ENCODE results near the gene RSPH4A.

The RSPH4A gene

GRCh38 chr6:116615937-116616736 lies at the start of gene RSPH4A:
RSPH4A (plus strand) TSS chr6:116616479; CDS start chr6:116616624, 145 bp downstream.
- Histone ChIP-seq H3K27me3 (ENCODE audit: control insufficient read depth, insufficient read depth, low read length) (peaks cover 20% of the 10 kb centered on the region), H3K27ac (ENCODE audit: low read depth, low read length) (peak within 1 kb of the TSS; percentile 1; the same call in 1 of the 2 replicates), H3K9ac (ENCODE audit: low read length) (peak within 1 kb of the TSS; percentile 81), H3K4me1 (ENCODE audit: control insufficient read depth, insufficient read depth, low read length) (peaks cover 4% of the 10 kb centered on the region), H3K9me3 (ENCODE audit: control insufficient read depth, insufficient read depth, low read depth, low read length) (no peaks in the 10 kb centered on the region), H3K4me3 (ENCODE audit: low read depth, low read length) (peak within 1 kb of the TSS; percentile 76), H3K36me3 (ENCODE audit: control insufficient read depth, insufficient read depth, low read length) (no peaks in the 10 kb centered on the region)

DNA sequence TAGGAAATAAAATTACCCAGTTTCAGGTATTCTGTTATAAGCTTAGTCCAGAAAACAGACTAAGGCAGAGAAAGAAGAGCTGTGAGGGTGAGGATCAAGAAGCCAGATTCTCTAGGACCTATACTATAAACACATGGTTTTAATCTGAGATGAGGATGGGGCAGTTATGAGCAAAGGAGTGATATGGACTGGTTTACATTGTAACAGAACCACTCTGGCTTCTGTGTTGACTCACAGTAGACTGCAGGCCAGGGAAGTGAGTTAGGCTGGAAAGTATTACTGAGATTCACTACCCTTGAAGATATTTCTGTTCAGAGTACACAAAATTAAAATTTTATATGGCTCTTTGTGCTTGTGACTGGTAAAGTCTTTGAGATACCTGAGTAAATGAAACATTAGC lies 48.2 kb upstream of the RSPH4A start:
- no peak overlapping the region for H3K27ac ChIP-seq (ENCODE audit: low read depth, low read length)
- no peak overlapping the region for H3K9ac ChIP-seq (ENCODE audit: low read length)

GRCh38 chr6:116568821-116569755 lies 47.2 kb upstream of the RSPH4A start:
- H3K9ac ChIP-seq (ENCODE audit: low read length): no peak overlapping the region
- H3K9me3 ChIP-seq (ENCODE audit: control insufficient read depth, insufficient read depth, low read depth, low read length): no peaks in the 10 kb centered on the region
- no peaks in the 10 kb centered on the region; the same call in 1 of the 2 replicates for H3K36me3 ChIP-seq (ENCODE audit: control insufficient read depth, insufficient read depth, low read length)
- no peak overlapping the region for H3K27ac ChIP-seq (ENCODE audit: low read depth, low read length)
- no peaks in the 10 kb centered on the region for H3K27me3 ChIP-seq (ENCODE audit: control insufficient read depth, insufficient read depth, low read length)
- no peak overlapping the region for H3K4me3 ChIP-seq (ENCODE audit: low read depth, low read length)
- H3K4me1 ChIP-seq (ENCODE audit: control insufficient read depth, insufficient read depth, low read length): 0 out of 2 replicates have a peak, but pooled peaks cover 3% of the 10 kb centered on the region

More for the DNA sequence above, 48.2 kb upstream of the RSPH4A start:
- Histone ChIP-seq H3K27me3 (ENCODE audit: control insufficient read depth, insufficient read depth, low read length) (no peaks in the 10 kb centered on the region), H3K4me1 (ENCODE audit: control insufficient read depth, insufficient read depth, low read length) (0 out of 2 replicates have a peak, but pooled peaks cover 3% of the 10 kb centered on the region), H3K4me3 (ENCODE audit: low read depth, low read length) (no peak overlapping the region), H3K9me3 (ENCODE audit: control insufficient read depth, insufficient read depth, low read depth, low read length) (no peaks in the 10 kb centered on the region), H3K36me3 (ENCODE audit: control insufficient read depth, insufficient read depth, low read length) (no peaks in the 10 kb centered on the region)

DNA sequence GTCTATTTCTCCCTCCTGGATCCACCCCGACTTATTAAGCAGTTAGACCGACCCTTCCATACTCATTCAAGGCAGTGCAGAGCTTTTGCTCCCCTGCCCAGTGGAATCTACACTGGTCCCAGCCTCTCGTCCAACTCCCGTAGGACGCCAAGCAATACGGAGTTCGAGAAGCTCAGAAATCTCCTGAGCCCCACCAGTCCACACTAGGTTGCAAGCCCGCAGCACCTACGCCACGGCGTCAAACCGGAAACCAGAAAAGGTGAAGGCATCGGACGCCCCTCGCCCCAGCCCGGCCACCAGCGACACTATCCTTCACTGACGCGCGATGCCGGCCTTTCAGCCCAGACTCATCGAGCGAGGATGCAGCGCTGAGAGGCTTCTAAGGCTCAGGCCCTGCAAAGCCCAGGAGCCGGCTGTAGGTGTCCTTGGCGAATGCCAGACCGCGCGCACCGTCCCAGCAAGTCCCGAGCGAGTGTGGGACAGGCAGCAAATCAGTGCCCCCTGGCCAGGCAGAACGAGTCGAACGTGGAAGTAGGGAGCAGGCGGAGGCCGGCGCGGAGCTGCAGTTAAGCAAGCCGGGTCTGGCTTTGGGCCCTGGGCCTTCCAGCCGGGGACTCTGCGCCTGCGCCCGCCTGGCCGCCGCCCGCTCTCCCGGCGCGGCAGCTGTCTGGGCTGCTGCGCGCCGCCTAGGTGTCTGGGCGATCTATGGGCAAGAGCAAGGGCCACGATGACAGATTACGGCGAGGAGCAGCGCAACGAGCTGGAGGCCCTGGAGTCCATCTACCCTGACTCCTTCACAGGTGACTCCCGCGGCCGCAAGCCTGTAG lies 45.2 kb upstream of the RSPH4A start, which contains the start of gene RWDD1:
Gene RWDD1, plus strand, starts transcription at position 649 of the 827 bp plus-strand sequence. Its CDS starts 79 bp downstream, at position 728.
- Histone ChIP-seq H3K4me1 (ENCODE audit: control insufficient read depth, insufficient read depth, low read length) (0 out of 2 replicates have a peak, but pooled peaks cover 3% of the 10 kb centered on the region), H3K36me3 (ENCODE audit: control insufficient read depth, insufficient read depth, low read length) (peaks cover 3% of the 10 kb centered on the region), H3K9me3 (ENCODE audit: control insufficient read depth, insufficient read depth, low read depth, low read length) (no peaks in the 10 kb centered on the region)

GRCh38 chr6:116571683-116572000 lies 44.6 kb upstream of the RSPH4A start:
- H3K36me3 ChIP-seq (ENCODE audit: control insufficient read depth, insufficient read depth, low read length): peaks cover 5% of the 10 kb centered on the region
- H3K4me1 ChIP-seq (ENCODE audit: control insufficient read depth, insufficient read depth, low read length): 0 out of 2 replicates have a peak, but pooled peaks cover 3% of the 10 kb centered on the region
- H3K4me3 ChIP-seq (ENCODE audit: low read depth, low read length): peak overlapping the region; percentile 81
- H3K27me3 ChIP-seq (ENCODE audit: control insufficient read depth, insufficient read depth, low read length): no peaks in the 10 kb centered on the region
- H3K9ac ChIP-seq (ENCODE audit: low read length): peak overlapping the region; percentile 86
- H3K9me3 ChIP-seq (ENCODE audit: control insufficient read depth, insufficient read depth, low read depth, low read length): no peaks in the 10 kb centered on the region
- H3K27ac ChIP-seq (ENCODE audit: low read depth, low read length): peak overlapping the region; percentile 16; the same call in 1 of the 2 replicates

More for the DNA sequence above, 45.2 kb upstream of the RSPH4A start, which contains the start of gene RWDD1:
- Histone ChIP-seq H3K27ac (ENCODE audit: low read depth, low read length) (peak within 1 kb of the TSS; percentile 51; the same call in 1 of the 2 replicates), H3K9ac (ENCODE audit: low read length) (peak within 1 kb of the TSS; percentile 89), H3K4me3 (ENCODE audit: low read depth, low read length) (peak within 1 kb of the TSS; percentile 81), H3K27me3 (ENCODE audit: control insufficient read depth, insufficient read depth, low read length) (no peaks in the 10 kb centered on the region)

- H3K27me3 ChIP-seq (ENCODE audit: control insufficient read depth, insufficient read depth, low read length): no peaks in the 10 kb centered on the region
- H3K36me3 ChIP-seq (ENCODE audit: control insufficient read depth, insufficient read depth, low read length): peaks cover 8% of the 10 kb centered on the region
- peak overlapping the region; percentile 81 for H3K4me3 ChIP-seq (ENCODE audit: low read depth, low read length)
- 0 out of 2 replicates have a peak, but pooled peaks cover 3% of the 10 kb centered on the region for H3K4me1 ChIP-seq (ENCODE audit: control insufficient read depth, insufficient read depth, low read length)
- peak overlapping the region; percentile 86 for H3K9ac ChIP-seq (ENCODE audit: low read length)
- H3K27ac ChIP-seq (ENCODE audit: low read depth, low read length): peak overlapping the region; percentile 16; the same call in 1 of the 2 replicates
- no peaks in the 10 kb centered on the region for H3K9me3 ChIP-seq (ENCODE audit: control insufficient read depth, insufficient read depth, low read depth, low read length)
These were observed 44.1 kb upstream of the RSPH4A start for GRCh38 chr6:116572162-116572561.

DNA sequence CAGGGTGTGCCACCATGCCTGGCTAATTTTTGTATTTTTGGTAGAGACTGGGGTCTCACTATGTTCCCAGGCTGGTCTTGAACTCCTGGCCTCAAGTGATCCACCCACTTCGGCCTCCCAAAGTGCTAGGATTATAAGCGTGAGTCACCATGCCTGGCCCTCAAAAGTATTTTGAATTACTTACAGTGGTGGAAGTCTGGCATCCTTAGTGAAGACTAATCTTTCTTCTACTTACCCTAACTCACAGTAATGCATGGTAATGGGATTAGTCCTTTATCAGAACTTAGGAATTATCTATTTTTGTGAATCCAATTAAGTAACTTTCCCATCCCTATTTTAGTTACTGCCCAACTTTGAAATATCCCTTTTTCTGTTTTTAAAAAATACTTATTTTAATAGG lies 41.1 kb upstream of the RSPH4A start:
- Histone ChIP-seq H3K27ac (ENCODE audit: low read depth, low read length) (no peak overlapping the region), H3K4me3 (ENCODE audit: low read depth, low read length) (no peak overlapping the region), H3K4me1 (ENCODE audit: control insufficient read depth, insufficient read depth, low read length) (0 out of 2 replicates have a peak, but pooled peaks cover 3% of the 10 kb centered on the region), H3K9me3 (ENCODE audit: control insufficient read depth, insufficient read depth, low read depth, low read length) (no peaks in the 10 kb centered on the region), H3K9ac (ENCODE audit: low read length) (no peak overlapping the region), H3K36me3 (ENCODE audit: control insufficient read depth, insufficient read depth, low read length) (peaks cover 8% of the 10 kb centered on the region), H3K27me3 (ENCODE audit: control insufficient read depth, insufficient read depth, low read length) (no peaks in the 10 kb centered on the region)

- Histone ChIP-seq H3K27ac (ENCODE audit: low read depth, low read length) (no peak overlapping the region), H3K9ac (ENCODE audit: low read length) (no peak overlapping the region), H3K9me3 (ENCODE audit: control insufficient read depth, insufficient read depth, low read depth, low read length) (no peaks in the 10 kb centered on the region), H3K36me3 (ENCODE audit: control insufficient read depth, insufficient read depth, low read length) (peaks cover 14% of the 10 kb centered on the region), H3K27me3 (ENCODE audit: control insufficient read depth, insufficient read depth, low read length) (no peaks in the 10 kb centered on the region), H3K4me3 (ENCODE audit: low read depth, low read length) (no peak overlapping the region), H3K4me1 (ENCODE audit: control insufficient read depth, insufficient read depth, low read length) (0 out of 2 replicates have a peak, but pooled peaks cover 3% of the 10 kb centered on the region)
These were observed 38.8 kb upstream of the RSPH4A start for GRCh38 chr6:116577486-116577885.

DNA sequence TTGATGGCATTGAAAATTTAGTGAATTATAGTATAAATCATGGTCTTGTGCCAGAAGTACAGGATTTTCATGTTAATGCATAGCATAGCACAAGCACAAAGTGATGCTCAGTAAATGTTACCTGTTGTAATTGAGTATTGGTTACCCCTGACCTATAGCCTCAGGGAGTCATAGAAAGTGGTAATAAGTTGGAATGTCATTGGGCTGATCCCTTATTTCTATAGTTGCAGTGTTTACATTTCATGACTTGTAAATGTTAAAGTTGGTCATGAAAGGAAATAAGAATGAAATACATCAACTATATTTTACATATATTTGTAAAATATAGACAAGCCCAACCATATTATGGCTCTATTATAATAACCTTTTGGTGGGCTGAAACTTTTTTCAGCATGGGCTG lies 37.9 kb upstream of the RSPH4A start:
- no peaks in the 10 kb centered on the region for H3K9me3 ChIP-seq (ENCODE audit: control insufficient read depth, insufficient read depth, low read depth, low read length)
- H3K9ac ChIP-seq (ENCODE audit: low read length): no peak overlapping the region
- H3K36me3 ChIP-seq (ENCODE audit: control insufficient read depth, insufficient read depth, low read length): peaks cover 20% of the 10 kb centered on the region

GRCh38 chr6:116579143-116579542 lies 37.1 kb upstream of the RSPH4A start:
- Histone ChIP-seq H3K9ac (ENCODE audit: low read length) (no peak overlapping the region), H3K4me3 (ENCODE audit: low read depth, low read length) (no peak overlapping the region), H3K36me3 (ENCODE audit: control insufficient read depth, insufficient read depth, low read length) (peaks cover 23% of the 10 kb centered on the region), H3K4me1 (ENCODE audit: control insufficient read depth, insufficient read depth, low read length) (no peaks in the 10 kb centered on the region), H3K9me3 (ENCODE audit: control insufficient read depth, insufficient read depth, low read depth, low read length) (no peaks in the 10 kb centered on the region), H3K27ac (ENCODE audit: low read depth, low read length) (no peak overlapping the region), H3K27me3 (ENCODE audit: control insufficient read depth, insufficient read depth, low read length) (no peaks in the 10 kb centered on the region)

More for the DNA sequence above, 37.9 kb upstream of the RSPH4A start:
- no peaks in the 10 kb centered on the region for H3K27me3 ChIP-seq (ENCODE audit: control insufficient read depth, insufficient read depth, low read length)
- H3K4me1 ChIP-seq (ENCODE audit: control insufficient read depth, insufficient read depth, low read length): no peaks in the 10 kb centered on the region
- H3K4me3 ChIP-seq (ENCODE audit: low read depth, low read length): no peak overlapping the region
- no peak overlapping the region for H3K27ac ChIP-seq (ENCODE audit: low read depth, low read length)

All from HUES6 (cell line).